Measurements from ENCODE around the gene TTC21A.

The TTC21A gene

DNA sequence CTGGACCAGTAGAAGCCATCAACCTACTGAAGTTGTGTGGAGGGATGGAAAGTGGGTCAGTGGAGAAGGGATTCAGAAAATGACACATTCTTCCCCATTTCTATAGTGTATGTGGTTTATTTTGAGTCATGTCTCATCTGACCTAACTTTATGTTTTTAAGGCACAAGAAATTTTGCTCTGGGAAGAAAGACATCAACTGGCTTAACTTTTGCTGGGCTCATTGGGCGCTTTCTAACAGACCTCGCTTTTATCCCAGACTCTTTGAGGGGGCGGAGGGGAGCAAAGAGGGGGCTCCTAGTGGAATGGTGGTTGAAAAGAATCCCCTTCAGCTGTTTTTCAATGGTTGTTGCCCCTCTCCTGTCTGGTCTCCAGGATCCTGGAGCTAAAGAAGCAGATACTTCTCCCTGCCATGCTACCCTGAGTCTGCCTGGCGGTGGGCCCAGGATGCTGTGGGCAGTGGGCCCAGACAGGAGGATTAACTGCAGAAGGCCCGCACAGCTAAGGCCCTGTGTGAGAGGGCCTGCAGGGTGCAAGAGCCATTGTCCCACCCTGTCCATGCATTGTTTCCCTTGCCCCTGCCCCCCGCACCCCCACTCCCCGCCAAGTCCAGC is 31.4 kb downstream of the TTC21A start:
- DNase-seq = no peak

GRCh38 chr3:39139442-39139841 is 32.0 kb downstream of the TTC21A start:
- no peak for DNase-seq

- DNase-seq = no peak
Observed at GRCh38 chr3:39140341-39140971, 33.0 kb downstream of the TTC21A start.

DNA sequence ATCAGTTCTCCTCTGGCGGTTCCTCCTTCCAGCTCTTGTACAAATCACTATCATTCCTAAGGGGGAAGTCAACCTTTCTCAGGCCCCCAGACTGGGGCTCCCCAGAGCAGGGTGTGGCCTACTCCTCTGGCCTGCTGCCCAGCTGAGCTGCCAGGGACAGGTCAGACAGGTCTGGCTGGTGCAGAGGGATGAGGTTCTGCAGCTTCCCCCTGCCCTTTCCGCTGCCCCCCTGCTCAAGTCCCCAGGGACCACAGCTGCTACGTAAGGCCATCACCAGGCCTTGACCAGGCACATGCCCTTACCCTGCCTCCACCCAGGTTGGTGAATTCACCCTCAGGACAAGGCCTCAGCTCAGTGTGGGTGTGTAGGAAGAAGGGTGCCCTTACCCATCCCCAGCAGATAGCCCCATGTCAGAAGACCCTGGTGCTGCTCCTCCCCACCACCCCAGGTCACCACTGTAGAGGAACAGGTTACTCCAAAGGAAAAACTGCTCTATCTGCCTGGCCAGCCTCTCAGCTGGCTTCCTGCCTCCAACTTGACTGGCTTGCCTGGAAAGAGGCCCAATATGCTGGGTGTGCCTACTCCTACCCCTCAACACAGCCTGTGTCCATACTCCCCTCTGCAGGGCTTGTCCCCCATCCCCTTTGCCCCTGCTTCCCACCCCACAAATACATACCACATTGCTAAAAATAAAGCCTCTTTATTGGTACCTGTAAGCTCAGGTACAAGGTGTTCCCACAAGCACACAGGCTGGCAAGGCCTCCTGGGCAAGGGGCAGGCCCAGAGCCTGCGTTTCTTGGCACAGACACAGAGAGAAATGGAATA is 33.9 kb downstream of the TTC21A start:
- DNase-seq = peak in 2 of 3 experiments; percentile 40 to 56

DNA sequence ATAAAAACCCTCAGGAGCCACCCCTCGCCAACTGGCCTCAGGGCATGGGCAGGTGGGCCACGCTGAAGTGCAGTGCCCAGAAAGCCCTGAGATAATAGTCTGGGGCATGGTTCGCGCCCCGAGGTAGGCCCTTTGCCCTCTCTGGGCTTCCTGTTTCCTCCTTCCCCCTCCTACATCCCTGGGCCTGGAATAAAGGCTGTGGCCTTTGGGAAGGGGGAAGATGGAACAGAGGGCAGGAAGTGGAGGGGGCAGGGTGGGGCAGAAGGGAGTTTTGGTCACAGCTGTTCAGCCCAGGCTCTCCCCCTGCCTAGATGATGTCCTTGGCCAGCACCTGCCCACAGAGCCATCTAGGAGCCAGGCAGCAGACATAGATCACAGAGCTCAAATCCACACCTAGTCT is 34.6 kb downstream of the TTC21A start:
- peak in 2 of 3 experiments; percentile 83 to 92 for DNase-seq

GRCh38 chr3:39143051-39143885 is 35.8 kb downstream of the TTC21A start:
- no peak for DNase-seq

- peak; percentile 42 to 66 (median 42) for DNase-seq
Observed at GRCh38 chr3:39144095-39144747, 36.7 kb downstream of the TTC21A start.

GRCh38 chr3:39144748-39145380 is 37.4 kb downstream of the TTC21A start:
- no peak for DNase-seq

DNA sequence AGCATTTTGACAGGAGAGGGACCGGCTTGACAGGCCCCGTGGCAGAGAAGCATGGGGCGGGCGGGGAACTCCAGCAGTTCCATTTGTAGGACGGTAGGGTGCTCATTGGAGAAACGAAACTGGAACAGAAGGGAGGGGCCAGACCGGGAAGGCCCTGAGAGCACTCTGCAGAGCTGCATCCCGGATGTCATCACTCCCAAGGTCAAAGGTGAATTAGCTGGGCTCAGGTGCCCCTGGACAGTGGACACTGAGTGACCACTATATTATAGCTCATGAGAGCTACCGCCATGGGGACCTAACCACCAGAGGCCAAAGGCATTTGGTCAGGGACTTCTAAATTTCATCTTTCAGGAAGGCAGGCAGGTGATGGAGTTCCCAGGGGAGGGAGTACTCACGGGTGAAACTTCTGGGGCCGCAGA is 38.6 kb downstream of the TTC21A start:
- no peak for DNase-seq

DNA sequence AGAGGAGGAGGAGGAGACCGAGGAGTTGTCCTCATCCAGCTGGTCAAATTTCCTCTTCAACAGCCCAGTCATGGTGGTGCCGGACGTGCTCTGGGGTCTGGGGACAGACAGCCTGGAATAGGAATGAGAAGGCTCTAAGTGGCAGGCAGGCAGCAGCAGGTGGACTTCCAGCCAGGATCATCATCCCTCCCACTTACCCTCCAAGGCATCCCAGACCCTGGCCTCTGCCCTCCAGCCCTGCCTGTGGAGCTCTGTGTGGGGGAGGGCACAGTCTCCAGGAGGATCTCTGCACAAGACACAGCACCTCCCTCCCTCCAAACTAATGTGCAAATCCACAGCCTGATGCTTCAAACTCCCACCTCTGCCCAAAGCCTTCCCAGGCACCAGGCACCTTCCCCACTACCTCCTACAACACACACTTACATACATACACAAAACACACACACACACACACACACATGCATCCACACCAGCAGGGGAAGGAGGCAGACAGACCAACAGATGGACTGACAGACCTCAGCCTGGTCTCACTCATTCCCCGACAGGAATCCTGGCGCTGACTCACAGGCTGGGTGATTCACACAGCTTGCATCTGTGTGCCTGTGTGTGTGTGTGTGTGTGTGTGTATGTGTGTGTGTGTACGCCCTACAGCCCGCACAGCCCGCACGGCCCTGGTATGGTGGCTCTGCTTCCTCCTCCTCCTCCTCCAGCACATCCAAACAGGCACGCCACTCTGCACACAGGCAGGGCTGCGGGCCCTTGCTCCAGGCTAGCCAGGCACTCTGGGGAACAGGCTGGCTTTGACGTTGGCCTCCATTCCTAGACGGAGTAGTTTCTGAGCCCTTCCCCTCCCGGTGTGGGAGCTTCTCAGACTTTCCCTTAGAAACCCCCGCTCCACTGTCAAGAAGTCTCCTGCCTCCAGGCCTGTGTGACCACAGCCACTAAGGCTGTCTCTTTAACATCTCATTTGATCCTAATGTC is 39.4 kb downstream of the TTC21A start:
- DNase-seq = no peak

GRCh38 chr3:39147711-39148434 is 40.4 kb downstream of the TTC21A start:
- no peak for DNase-seq

DNA sequence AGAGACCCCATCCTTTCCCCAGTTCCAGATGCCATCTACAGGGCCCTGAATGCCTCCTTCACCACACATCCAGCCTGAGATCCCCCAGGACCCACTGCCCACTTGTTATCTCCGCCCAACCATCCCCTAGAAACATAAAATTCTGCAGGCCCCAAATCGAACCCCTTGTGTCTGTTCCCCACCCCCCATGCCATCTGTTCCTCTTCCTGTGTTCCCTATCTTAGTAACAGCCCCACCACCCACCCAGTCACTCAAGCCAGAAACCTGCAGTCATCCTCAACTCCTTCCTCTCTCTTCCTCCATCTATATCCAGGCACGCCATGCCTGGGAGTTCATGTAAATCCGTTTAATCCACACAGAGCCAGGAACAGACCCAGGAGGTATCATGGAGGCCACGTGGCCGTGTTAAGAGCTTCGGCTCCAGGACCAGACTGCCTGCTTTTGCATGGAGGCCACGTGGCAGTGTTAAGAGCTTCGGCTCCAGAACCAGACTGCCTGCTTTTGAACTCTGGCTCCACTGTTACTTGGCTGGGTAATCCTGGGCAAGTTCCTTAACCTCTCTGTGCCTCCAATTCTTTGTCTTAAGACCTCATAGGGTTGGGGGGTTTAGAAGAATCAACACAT is 41.1 kb downstream of the TTC21A start:
- no peak for DNase-seq

DNA sequence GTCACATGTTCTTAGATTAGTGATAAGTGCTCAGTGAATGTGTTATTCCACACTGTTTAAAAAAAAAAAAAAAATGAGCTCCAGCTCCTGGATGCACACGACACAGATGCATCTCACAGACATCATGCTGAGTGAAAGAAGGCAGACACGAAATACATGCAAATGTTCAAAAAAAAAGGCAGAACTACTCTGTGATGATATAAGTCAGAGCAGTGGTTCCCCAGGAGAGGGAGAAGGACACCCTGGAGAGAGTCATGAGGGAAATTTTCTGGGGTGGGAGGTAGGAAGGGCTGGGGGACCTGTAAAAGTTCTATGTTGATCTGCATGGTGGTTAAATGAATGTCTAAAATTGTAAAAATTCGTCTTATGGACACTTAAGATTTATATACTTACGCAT is 41.6 kb downstream of the TTC21A start:
- no peak for DNase-seq

- DNase-seq = no peak
Observed at GRCh38 chr3:39149498-39150147, 42.1 kb downstream of the TTC21A start.

DNA sequence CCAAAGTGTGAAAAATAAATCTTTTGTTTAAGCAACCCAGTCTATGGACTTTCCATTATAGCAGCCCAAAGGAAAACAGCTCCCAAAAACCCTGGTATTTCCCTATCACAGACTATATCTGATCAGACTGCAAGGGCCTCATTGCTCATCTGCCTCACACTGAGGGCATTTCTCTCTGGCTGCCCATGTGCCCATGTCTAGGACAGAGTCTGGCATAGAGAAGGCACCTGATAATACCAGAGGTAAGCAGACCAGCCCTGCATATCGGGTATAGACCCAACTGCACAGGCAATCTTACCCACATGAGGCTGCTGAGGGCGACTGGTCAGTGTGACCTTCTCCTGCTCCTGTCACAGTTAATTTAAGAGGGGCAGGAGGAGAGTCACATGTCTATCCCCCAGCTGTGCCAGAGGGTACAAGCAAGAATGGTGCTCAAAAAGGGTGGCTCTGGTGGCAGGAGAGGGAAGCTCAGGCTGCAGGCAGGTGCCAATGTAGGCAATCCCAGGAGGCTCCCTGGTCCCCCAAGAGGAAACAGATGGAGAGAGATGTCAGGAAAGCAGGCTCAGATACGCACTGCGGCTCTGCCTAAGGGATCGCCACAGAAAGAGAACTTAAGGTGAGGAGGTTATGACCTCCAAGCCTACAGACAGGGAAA is 42.8 kb downstream of the TTC21A start:
- DNase-seq = peak in 1 of 3 experiments; percentile 9

- peak in 1 of 3 experiments; percentile 5 for DNase-seq
Observed at GRCh38 chr3:39150803-39151631, 43.5 kb downstream of the TTC21A start.

DNA sequence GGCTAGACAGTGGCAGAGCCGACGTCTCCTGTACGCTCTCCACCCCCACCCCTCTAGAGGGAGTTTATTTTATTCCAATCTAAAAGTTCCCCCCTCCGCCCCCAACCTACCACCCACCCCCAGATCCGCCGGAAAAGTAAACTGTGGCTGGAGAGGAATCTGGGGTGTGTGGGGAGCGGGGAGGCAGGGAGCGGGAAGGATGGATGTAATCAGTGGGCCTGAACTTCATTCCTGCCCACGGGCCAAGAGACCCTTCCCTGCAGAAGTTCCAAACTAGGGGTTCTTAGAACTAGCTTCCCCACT is 46.4 kb downstream of the TTC21A start:
- DNase-seq = no peak
